ENCODE results near the gene MGAT4B. TPM values are rescaled to one million over a fixed set of nuclear protein-coding genes. Genes with fewer than 3 reads are reported as not detected.

MGAT4B gene
- total RNA-seq, 1 donor from 2014 or later = 95.5 TPM

GRCh38 chr5:179832039-179832745 is 25.5 kb upstream of the MGAT4B start:
- no peak for DNase-seq (ENCODE audit: extremely low spot score in 2 of 2)
- Histone ChIP-seq H3K27me3 (no peaks in the 10 kb centered on the region), H3K4me3 (no peak overlapping the region), H3K9me3 (no peaks in the 10 kb centered on the region), H3K4me1 (peaks cover 28% of the 10 kb centered on the region), H3K27ac (no peak overlapping the region), H3K36me3 (peaks cover 7 to 83% of the 10 kb centered on the region in 2 donors)
- intact Hi-C loops (cut with DNase I) = no loop called here
- TF ChIP-seq POLR2A (IDR thresholded peaks at IDR 0.05) (no peak), CTCF (IDR thresholded peaks at IDR 0.05) (no peak)

DNA sequence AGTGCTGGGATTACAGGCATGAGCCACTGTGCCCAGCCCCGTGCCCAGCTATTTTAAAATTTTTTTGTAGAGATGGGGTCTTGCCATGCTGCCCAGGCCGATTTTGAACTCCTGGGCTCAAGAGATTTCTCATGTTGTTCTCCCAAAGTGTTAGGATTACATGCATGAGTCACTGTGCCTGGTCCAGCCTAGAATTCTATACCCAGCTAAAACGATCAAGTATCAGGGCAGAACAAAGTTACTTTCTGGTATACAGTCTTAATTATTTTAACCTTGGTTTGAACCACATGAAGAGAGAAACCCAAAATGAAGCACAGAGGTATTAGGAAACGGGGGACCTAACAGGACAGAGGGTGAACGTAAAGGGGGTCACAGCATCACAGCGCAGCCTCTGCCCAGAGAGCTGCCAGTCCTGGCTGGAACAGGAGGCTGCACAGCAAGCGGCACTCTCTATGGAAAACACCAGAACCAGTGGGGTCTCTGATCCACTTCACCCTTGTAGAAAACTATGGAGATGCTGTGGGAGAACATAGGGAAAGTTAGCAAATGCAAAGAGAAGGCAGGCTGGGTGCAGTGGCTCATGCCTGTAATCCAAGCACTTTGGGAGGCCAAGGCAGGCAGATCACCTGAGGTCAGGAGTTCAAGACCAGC is 24.3 kb upstream of the MGAT4B start:
- Histone ChIP-seq H3K27ac (no peak overlapping the region), H3K4me3 (no peak overlapping the region), H3K9me3 (no peaks in the 10 kb centered on the region), H3K36me3 (peaks cover 0 to 82% of the 10 kb centered on the region in 2 donors), H3K4me1 (peaks cover 30% of the 10 kb centered on the region), H3K27me3 (no peaks in the 10 kb centered on the region)
- intact Hi-C loops (cut with DNase I) = no loop called here
- DNase-seq (ENCODE audit: extremely low spot score in 2 of 2) = no peak
- no peak for TF ChIP-seq POLR2A (IDR thresholded peaks at IDR 0.05)

- Histone ChIP-seq H3K27me3 (no peaks in the 10 kb centered on the region), H3K4me3 (no peak overlapping the region), H3K4me1 (peaks cover 40% of the 10 kb centered on the region), H3K36me3 (peaks cover 0 to 90% of the 10 kb centered on the region in 2 donors), H3K27ac (no peak overlapping the region), H3K9me3 (no peaks in the 10 kb centered on the region)
- DNase-seq (ENCODE audit: extremely low spot score in 2 of 2) = no peak
- TF ChIP-seq CTCF (IDR thresholded peaks at IDR 0.05) (no peak), POLR2AphosphoS5 (IDR thresholded peaks at IDR 0.05; ENCODE audit: insufficient read depth in 1 of 2, low read depth in 1 of 2) (no peak), POLR2A (IDR thresholded peaks at IDR 0.05) (no peak)
- intact Hi-C loops (cut with DNase I) = no loop called here
Measured at GRCh38 chr5:179829732-179830435, 23.2 kb upstream of the MGAT4B start.

GRCh38 chr5:179828756-179829421 is 22.2 kb upstream of the MGAT4B start:
- Histone ChIP-seq H3K27ac (no peak overlapping the region), H3K4me3 (no peak overlapping the region), H3K36me3 (peaks cover 0 to 97% of the 10 kb centered on the region in 2 donors), H3K4me1 (peaks cover 50% of the 10 kb centered on the region), H3K9me3 (no peaks in the 10 kb centered on the region), H3K27me3 (no peaks in the 10 kb centered on the region)
- intact Hi-C loops (cut with DNase I) = no loop called here
- no peak for DNase-seq (ENCODE audit: extremely low spot score in 2 of 2)
- no peak for TF ChIP-seq POLR2A (IDR thresholded peaks at IDR 0.05)
- TF ChIP-seq CTCF (IDR thresholded peaks at IDR 0.05) = no peak

DNA sequence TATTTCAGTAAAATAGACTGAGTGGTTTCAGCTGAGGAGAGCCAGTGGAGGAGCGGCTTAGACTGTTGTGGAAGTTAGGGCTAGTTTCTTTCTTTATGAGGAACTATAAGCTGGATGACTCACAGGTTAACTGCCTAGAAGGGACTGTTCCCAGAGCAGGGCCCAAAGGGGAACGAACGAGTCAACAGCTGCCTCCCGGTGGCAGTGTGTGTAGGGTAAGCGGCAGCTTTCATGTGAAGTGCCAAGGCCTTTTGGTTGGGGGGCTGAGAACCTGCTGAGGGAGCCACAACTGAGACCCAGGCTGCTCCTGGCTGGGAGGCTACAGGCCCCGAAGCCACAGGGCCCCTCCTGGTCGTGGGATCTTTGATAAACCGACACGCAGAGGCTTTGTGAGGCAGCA is 21.0 kb upstream of the MGAT4B start:
- peak overlapping the region; percentile 81 for H3K27ac ChIP-seq
- H3K27me3 ChIP-seq = no peaks in the 10 kb centered on the region
- intact Hi-C loops (cut with DNase I) = no loop called here
- H3K36me3 ChIP-seq = peaks cover 0 to 96% of the 10 kb centered on the region in 2 donors
- no peak for DNase-seq (ENCODE audit: extremely low spot score in 2 of 2)
- H3K4me3 ChIP-seq = peak overlapping the region in 1 of 2 donors; percentile 14
- H3K9me3 ChIP-seq = no peaks in the 10 kb centered on the region
- TF ChIP-seq CTCF (IDR thresholded peaks at IDR 0.05) (no peak), POLR2AphosphoS5 (IDR thresholded peaks at IDR 0.05; ENCODE audit: insufficient read depth in 1 of 2, low read depth in 1 of 2) (peak; percentile 48 to 55), POLR2A (IDR thresholded peaks at IDR 0.05) (no peak)
- H3K4me1 ChIP-seq = peaks cover 62% of the 10 kb centered on the region
